HepG2 (cell line): ENCODE measurements around the gene MRPL34.

ENCODE experiments used
- CTCF ChIP-seq: sonication (generic); formaldehyde crosslinking; IDR thresholded peaks from 2 replicates; pipeline ENCODE4 v1.5.0; 2020; ENCODE audit warnings: mild to moderate bottlenecking, missing genetic modification reagents, moderate library complexity
- FOXC1 ChIP-seq: sonication (generic); formaldehyde crosslinking; IDR thresholded peaks from 2 replicates; pipeline ENCODE4 v1.8.0; 2022; ENCODE audit warnings: mild to moderate bottlenecking, missing genetic modification reagents, borderline replicate concordance
- MATR3 ChIP-seq: sonication (generic); formaldehyde crosslinking; IDR thresholded peaks from 2 replicates; pipeline ENCODE4 v1.4.0; 2020; ENCODE audit warnings: missing genetic modification reagents
- NBN ChIP-seq: fragments of 450-650 bp; conservative IDR thresholded peaks from 2 replicates; pipeline ENCODE4 v1.6.1; 2017
- POLR2AphosphoS5 ChIP-seq: IDR thresholded peaks from 2 replicates; pipeline ENCODE4 v1.6.1; 2012; ENCODE audit warnings: low read depth, low read length
- RXRB ChIP-seq: IDR thresholded peaks from 2 replicates; pipeline ENCODE4 v1.6.1; 2016; ENCODE audit warnings: borderline replicate concordance, missing genetic modification reagents, missing compliant biosample characterization
- SNAPC2 ChIP-seq: sonication (generic); formaldehyde crosslinking; IDR thresholded peaks from 2 replicates; pipeline ENCODE4 v1.8.1; 2022; ENCODE audit warnings: mild to moderate bottlenecking, missing genetic modification reagents
- ZBTB25 ChIP-seq: IDR thresholded peaks from 2 replicates; pipeline ENCODE4 v1.6.1; 2018; ENCODE audit warnings: missing genetic modification reagents
- ZFP41 ChIP-seq: sonication (generic); formaldehyde crosslinking; IDR thresholded peaks from 2 replicates; pipeline ENCODE4 v1.4.0; 2020; ENCODE audit warnings: mild to moderate bottlenecking, missing genetic modification reagents, borderline replicate concordance
- ZSCAN22 ChIP-seq: sonication (generic); formaldehyde crosslinking; IDR thresholded peaks from 2 replicates; pipeline ENCODE4 v1.4.0; 2020; ENCODE audit warnings: mild to moderate bottlenecking, missing genetic modification reagents
- TF ChIP-seq, protein P1 (sequence below), 2 experiments: sonication (generic) in 1 of 2; formaldehyde crosslinking in 1 of 2; IDR thresholded peaks; 2 replicates each; pipeline versions ENCODE4 v1.5.1 to v1.6.1; 2011 to 2020; ENCODE audit warnings: borderline replicate concordance in 1 of 2, low read depth in 1 of 2, low read length in 1 of 2, mild to moderate bottlenecking in 1 of 2, missing genetic modification reagents in 1 of 2, moderate library complexity in 1 of 2
- TF ChIP-seq, protein P2 (sequence below): sonication (generic); formaldehyde crosslinking; conservative IDR thresholded peaks from 2 replicates; pipeline ENCODE4 v1.4.0; 2020; ENCODE audit warnings: mild to moderate bottlenecking, missing genetic modification reagents, moderate library complexity
- TF ChIP-seq, protein P3 (sequence below): sonication (generic); formaldehyde crosslinking; IDR thresholded peaks from 2 replicates; pipeline ENCODE4 v1.4.0; 2020; ENCODE audit warnings: missing genetic modification reagents
- TF ChIP-seq, protein P4 (sequence below): sonication (generic); formaldehyde crosslinking; IDR thresholded peaks from 2 replicates; pipeline ENCODE4 v1.5.1; 2020; ENCODE audit warnings: mild to moderate bottlenecking, missing genetic modification reagents, moderate library complexity

DNA sequence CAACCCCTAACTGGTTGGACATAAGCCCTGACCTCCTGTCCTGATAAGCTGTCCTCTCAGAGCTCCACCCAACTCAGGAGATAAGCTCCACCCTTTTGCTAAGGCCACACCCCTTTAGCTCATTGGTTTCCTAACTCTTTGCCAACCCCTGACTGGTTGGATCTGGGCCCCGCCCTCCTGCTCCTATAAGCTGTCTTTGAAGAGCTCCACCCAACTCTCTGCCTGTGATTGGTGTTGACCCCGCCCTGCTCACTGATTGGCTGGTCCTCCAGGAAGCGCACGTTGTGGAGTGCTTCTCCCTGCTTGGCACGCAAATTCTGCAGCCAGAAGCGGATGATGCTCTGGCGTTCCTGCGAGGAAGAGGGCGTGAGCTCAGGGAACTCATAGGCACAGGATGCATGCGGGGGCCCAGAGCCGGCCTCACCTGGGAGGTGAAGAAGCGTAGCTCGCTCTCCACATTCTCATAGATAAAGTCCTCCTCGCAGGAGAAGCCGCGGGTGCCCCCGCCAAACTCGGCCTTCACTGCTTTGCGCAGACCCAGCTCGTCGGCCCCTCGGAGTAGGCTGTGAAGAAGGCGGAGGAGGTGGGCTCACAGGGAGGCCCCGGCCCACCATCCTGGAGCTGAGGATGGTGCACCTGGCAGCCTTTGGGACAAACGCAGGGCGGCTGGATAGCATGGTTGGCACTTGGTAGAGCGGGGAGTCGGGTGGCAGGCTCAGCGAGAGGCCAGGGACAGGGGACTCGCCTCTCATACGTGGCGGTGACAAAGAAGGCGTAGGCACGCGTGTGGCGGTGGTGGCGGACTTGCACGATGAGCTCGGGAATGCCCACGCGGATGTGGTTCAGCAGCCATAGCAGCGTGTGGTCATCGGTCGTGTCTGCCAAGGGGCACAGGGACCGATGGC is 27.3 kb downstream of the MRPL34 start:
- TF ChIP-seq NBN (no peak), CTCF (no peak), ZSCAN22 (CRISPR knock-in tag) (no peak), RXRB (CRISPR knock-in tag) (no peak), ZBTB25 (CRISPR knock-in tag) (no peak), ZFP41 (CRISPR knock-in tag) (no peak), SNAPC2 (CRISPR knock-in tag) (no peak), POLR2AphosphoS5 (no peak), FOXC1 (CRISPR knock-in tag) (no peak), MATR3 (no peak)
- TF ChIP-seq, protein P1, sequence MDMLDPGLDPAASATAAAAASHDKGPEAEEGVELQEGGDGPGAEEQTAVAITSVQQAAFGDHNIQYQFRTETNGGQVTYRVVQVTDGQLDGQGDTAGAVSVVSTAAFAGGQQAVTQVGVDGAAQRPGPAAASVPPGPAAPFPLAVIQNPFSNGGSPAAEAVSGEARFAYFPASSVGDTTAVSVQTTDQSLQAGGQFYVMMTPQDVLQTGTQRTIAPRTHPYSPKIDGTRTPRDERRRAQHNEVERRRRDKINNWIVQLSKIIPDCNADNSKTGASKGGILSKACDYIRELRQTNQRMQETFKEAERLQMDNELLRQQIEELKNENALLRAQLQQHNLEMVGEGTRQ (IDR thresholded peaks at IDR 0.05; ENCODE audit: low read depth, low read length) = no peak
- TF ChIP-seq, protein P1 (CRISPR knock-in tag; IDR thresholded peaks at IDR 0.05; ENCODE audit: borderline replicate concordance) = no peak
- TF ChIP-seq, protein P2, sequence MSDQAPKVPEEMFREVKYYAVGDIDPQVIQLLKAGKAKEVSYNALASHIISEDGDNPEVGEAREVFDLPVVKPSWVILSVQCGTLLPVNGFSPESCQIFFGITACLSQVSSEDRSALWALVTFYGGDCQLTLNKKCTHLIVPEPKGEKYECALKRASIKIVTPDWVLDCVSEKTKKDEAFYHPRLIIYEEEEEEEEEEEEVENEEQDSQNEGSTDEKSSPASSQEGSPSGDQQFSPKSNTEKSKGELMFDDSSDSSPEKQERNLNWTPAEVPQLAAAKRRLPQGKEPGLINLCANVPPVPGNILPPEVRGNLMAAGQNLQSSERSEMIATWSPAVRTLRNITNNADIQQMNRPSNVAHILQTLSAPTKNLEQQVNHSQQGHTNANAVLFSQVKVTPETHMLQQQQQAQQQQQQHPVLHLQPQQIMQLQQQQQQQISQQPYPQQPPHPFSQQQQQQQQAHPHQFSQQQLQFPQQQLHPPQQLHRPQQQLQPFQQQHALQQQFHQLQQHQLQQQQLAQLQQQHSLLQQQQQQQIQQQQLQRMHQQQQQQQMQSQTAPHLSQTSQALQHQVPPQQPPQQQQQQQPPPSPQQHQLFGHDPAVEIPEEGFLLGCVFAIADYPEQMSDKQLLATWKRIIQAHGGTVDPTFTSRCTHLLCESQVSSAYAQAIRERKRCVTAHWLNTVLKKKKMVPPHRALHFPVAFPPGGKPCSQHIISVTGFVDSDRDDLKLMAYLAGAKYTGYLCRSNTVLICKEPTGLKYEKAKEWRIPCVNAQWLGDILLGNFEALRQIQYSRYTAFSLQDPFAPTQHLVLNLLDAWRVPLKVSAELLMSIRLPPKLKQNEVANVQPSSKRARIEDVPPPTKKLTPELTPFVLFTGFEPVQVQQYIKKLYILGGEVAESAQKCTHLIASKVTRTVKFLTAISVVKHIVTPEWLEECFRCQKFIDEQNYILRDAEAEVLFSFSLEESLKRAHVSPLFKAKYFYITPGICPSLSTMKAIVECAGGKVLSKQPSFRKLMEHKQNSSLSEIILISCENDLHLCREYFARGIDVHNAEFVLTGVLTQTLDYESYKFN (CRISPR knock-in tag) = no peak
- TF ChIP-seq, protein P3, sequence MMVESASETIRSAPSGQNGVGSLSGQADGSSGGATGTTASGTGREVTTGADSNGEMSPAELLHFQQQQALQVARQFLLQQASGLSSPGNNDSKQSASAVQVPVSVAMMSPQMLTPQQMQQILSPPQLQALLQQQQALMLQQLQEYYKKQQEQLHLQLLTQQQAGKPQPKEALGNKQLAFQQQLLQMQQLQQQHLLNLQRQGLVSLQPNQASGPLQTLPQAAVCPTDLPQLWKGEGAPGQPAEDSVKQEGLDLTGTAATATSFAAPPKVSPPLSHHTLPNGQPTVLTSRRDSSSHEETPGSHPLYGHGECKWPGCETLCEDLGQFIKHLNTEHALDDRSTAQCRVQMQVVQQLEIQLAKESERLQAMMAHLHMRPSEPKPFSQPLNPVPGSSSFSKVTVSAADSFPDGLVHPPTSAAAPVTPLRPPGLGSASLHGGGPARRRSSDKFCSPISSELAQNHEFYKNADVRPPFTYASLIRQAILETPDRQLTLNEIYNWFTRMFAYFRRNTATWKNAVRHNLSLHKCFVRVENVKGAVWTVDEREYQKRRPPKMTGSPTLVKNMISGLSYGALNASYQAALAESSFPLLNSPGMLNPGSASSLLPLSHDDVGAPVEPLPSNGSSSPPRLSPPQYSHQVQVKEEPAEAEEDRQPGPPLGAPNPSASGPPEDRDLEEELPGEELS = no peak
- TF ChIP-seq, protein P4, sequence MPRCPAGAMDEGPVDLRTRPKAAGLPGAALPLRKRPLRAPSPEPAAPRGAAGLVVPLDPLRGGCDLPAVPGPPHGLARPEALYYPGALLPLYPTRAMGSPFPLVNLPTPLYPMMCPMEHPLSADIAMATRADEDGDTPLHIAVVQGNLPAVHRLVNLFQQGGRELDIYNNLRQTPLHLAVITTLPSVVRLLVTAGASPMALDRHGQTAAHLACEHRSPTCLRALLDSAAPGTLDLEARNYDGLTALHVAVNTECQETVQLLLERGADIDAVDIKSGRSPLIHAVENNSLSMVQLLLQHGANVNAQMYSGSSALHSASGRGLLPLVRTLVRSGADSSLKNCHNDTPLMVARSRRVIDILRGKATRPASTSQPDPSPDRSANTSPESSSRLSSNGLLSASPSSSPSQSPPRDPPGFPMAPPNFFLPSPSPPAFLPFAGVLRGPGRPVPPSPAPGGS (CRISPR knock-in tag) = no peak
